IMR-90 (cell line): ENCODE results near the gene TTYH3.

Source experiments
- BHLHE40 ChIP-seq: fragments of 150-350 bp; IDR thresholded peaks from 2 replicates; pipeline ENCODE4 v1.6.1; 2016; ENCODE audit warnings: mild to moderate bottlenecking, low read depth, low read length
- CEBPB ChIP-seq: IDR thresholded peaks from 2 replicates; pipeline ENCODE4 v1.6.1; 2012; ENCODE audit warnings: low read depth, low read length, improper control_type of control experiment
- CTCF ChIP-seq: conservative IDR thresholded peaks from 2 replicates; pipeline ENCODE4 v1.5.1; 2012; ENCODE audit warnings: mild to moderate bottlenecking, low read depth, low read length, improper control_type of control experiment
- MAFK ChIP-seq: IDR thresholded peaks from 2 replicates; pipeline ENCODE4 v1.6.1; 2012; ENCODE audit warnings: low read depth, low read length, improper control_type of control experiment
- MXI1 ChIP-seq: IDR thresholded peaks from 2 replicates; pipeline ENCODE4 v1.6.1; 2012; ENCODE audit warnings: low read depth, mild to moderate bottlenecking, low read length, moderate library complexity, borderline replicate concordance
- POLR2A ChIP-seq: IDR thresholded peaks from 2 replicates; pipeline ENCODE4 v1.6.1; 2012; ENCODE audit warnings: mild to moderate bottlenecking, low read depth, low read length
- RAD21 ChIP-seq: IDR thresholded peaks from 2 replicates; pipeline ENCODE4 v1.6.1; 2012; ENCODE audit warnings: low read length, improper control_type of control experiment
- SMC3 ChIP-seq: fragments of 150-350 bp; IDR thresholded peaks from 2 replicates; pipeline ENCODE4 v1.6.1; 2016; ENCODE audit warnings: low read depth, mild to moderate bottlenecking, antibody characterized with exemption, low read length, moderate library complexity

- TF ChIP-seq CEBPB (no peak), CTCF (no peak), POLR2A (no peak), RAD21 (no peak), BHLHE40 (no peak), SMC3 (no peak), MAFK (no peak), MXI1 (no peak)
Measured at GRCh38 chr7:2622869-2623697, 8.7 kb upstream of the TTYH3 start.
